Measurements from ENCODE around the gene PHF19.

GRCh38 chr9:120905315-120906164 lies 28.6 kb upstream of the PHF19 start:
- TF ChIP-seq EZH2 (IDR thresholded peaks at IDR 0.05; ENCODE audit: low read depth, low read length, severe bottlenecking) (no peak), SIN3A (conservative IDR thresholded peaks at IDR 0.05 in 1 of 2, IDR thresholded peaks at IDR 0.05 in 1 of 2; ENCODE audit: low read depth in 1 of 2, low read length in 2 of 2) (no peak), MAX (IDR thresholded peaks at IDR 0.05) (no peak), CTCF (IDR thresholded peaks at IDR 0.05; ENCODE audit: control extremely low read depth in 1 of 3, insufficient read depth in 1 of 3, low read depth in 1 of 3, low read length in 3 of 3) (no peak)
